Common myeloid progenitor, CD34-positive (primary cell): ENCODE data around the gene MN1.
A peak's percentile ranks its signal among the peaks of the same experiment; 100 is the strongest.

Experiments used
- CTCF ChIA-PET: fragments of 350-600 bp; sonication (Branson Sonifier 250); formaldehyde crosslinking; loops from one replicate; lab custom pipeline; 2021; ENCODE audit warnings: antibody characterized with exemption; lab: Charles Lee
- POLR2A ChIA-PET: fragments of 350-600 bp; sonication (Branson Sonifier 250); formaldehyde crosslinking; loops from one replicate; lab custom pipeline; 2021; ENCODE audit warnings: antibody characterized with exemption; lab: Charles Lee
- DNase-seq, 3 donors: peaks; one replicate each; pipeline versions ENCODE4 v3.0.0 to v3.0.0-alpha.2; 2013
- H3K27ac ChIP-seq, 2 experiments: 1 replicate in 1 of 2; 2 replicates in 1 of 2; pipeline ENCODE4 v1.7.0; 2013; ENCODE audit warnings: inconsistent platforms in 2 of 2, low read length in 2 of 2, mild to moderate bottlenecking in 2 of 2, low read depth in 1 of 2, moderate library complexity in 1 of 2; ENCODE audit not compliant: severe bottlenecking in 2 of 2, insufficient read depth in 1 of 2, poor library complexity in 1 of 2
- H3K27me3 ChIP-seq, 5 experiments: replicated peaks in 2 of 5; 1 replicate in 3 of 5; 2 replicates in 2 of 5; pipeline versions ENCODE4 v1.6.1 to v1.7.0; 2013; ENCODE audit warnings: low read length in 4 of 5, mild to moderate bottlenecking in 2 of 5, moderate library complexity in 2 of 5, inconsistent platforms in 1 of 5; ENCODE audit not compliant: insufficient read depth in 5 of 5, control insufficient read depth in 4 of 5
- H3K36me3 ChIP-seq, 4 experiments: 1 replicate in 2 of 4; 2 replicates in 2 of 4; pipeline versions ENCODE4 v1.6.1 to v1.7.0; 2013; ENCODE audit warnings: low read length in 3 of 4, control low read depth in 1 of 4, mild to moderate bottlenecking in 1 of 4; ENCODE audit not compliant: control insufficient read depth in 4 of 4, insufficient read depth in 4 of 4
- H3K4me1 ChIP-seq, 4 experiments: 1 replicate in 3 of 4; 2 replicates in 1 of 4; pipeline versions ENCODE4 v1.6.1 to v1.7.1; 2013; ENCODE audit warnings: low read length in 3 of 4, mild to moderate bottlenecking in 3 of 4, control low read depth in 1 of 4, inconsistent platforms in 1 of 4, moderate library complexity in 1 of 4; ENCODE audit not compliant: control insufficient read depth in 4 of 4, insufficient read depth in 4 of 4; ENCODE audit errors: control extremely low read depth in 1 of 4
- H3K4me3 ChIP-seq, 7 experiments: 1 replicate in 4 of 7; 2 replicates in 3 of 7; pipeline versions ENCODE4 v1.5.1 to v1.7.0; 2013; ENCODE audit warnings: mild to moderate bottlenecking in 7 of 7, low read length in 6 of 7, moderate library complexity in 6 of 7, inconsistent platforms in 2 of 7, low read depth in 2 of 7, control low read depth in 1 of 7; ENCODE audit not compliant: insufficient read depth in 4 of 7, control insufficient read depth in 1 of 7; ENCODE audit errors: extremely low read depth in 1 of 7
- H3K9me3 ChIP-seq, 5 experiments: 1 replicate in 4 of 5; 2 replicates in 1 of 5; pipeline versions ENCODE4 v1.6.1 to v1.7.1; 2013; ENCODE audit warnings: low read length in 4 of 5, mild to moderate bottlenecking in 2 of 5, inconsistent platforms in 1 of 5, low read depth in 1 of 5, moderate library complexity in 1 of 5; ENCODE audit not compliant: control insufficient read depth in 4 of 5, insufficient read depth in 2 of 5; ENCODE audit errors: control extremely low read depth in 1 of 5
- WGBS: methylation state at CpG from one replicate; pipeline ENCODE4 v1.1.5; 2013; ENCODE audit not compliant: insufficient coverage; 5-methylcytosine and 5-hydroxymethylcytosine counted together

MN1 gene

GRCh38 chr22:27756212-27756660 lies 45.3 kb downstream of the MN1 start:
- Histone ChIP-seq H3K9me3 (no peaks in the 10 kb centered on the region), H3K27ac (no peak overlapping the region), H3K4me3 (no peak overlapping the region), H3K36me3 (peaks cover 0 to 14% (median 0%) of the 10 kb centered on the region in 4 experiments), H3K27me3 (no peaks in the 10 kb centered on the region), H3K4me1 (peaks cover 0 to 4% (median 2%) of the 10 kb centered on the region in 4 experiments)
- CTCF ChIA-PET = no interaction called here
- DNase-seq = no peak
- POLR2A ChIA-PET = interaction anchor here (0.5 kb wide), 1 partner anchor 29 kb away, joined by 3 read pairs; no protein-coding TSS in a partner anchor
- WGBS = 97% methylated on average over 15 of the region's 16 CpGs

- Histone ChIP-seq H3K27me3 (no peaks in the 10 kb centered on the region), H3K4me1 (peaks cover 0 to 7% (median 5%) of the 10 kb centered on the region in 4 experiments), H3K36me3 (peaks cover 0 to 16% (median 0%) of the 10 kb centered on the region in 4 experiments), H3K4me3 (no peak overlapping the region), H3K27ac (no peak overlapping the region), H3K9me3 (no peaks in the 10 kb centered on the region)
- POLR2A ChIA-PET = interaction anchor here (0.5 kb wide), 1 partner anchor 30 kb away, joined by 3 read pairs; no protein-coding TSS in a partner anchor
- DNase-seq = no peak
- CTCF ChIA-PET = no interaction called here
- 96% methylated on average over 18 of the region's 19 CpGs for WGBS
Measured at GRCh38 chr22:27755521-27756211, 45.9 kb downstream of the MN1 start.

GRCh38 chr22:27754888-27755480 lies 46.6 kb downstream of the MN1 start:
- Histone ChIP-seq H3K4me1 (peaks cover 0 to 13% (median 8%) of the 10 kb centered on the region in 4 experiments), H3K27ac (no peak overlapping the region), H3K27me3 (no peaks in the 10 kb centered on the region), H3K9me3 (no peaks in the 10 kb centered on the region), H3K36me3 (peaks cover 0 to 19% (median 0%) of the 10 kb centered on the region in 4 experiments), H3K4me3 (no peak overlapping the region)
- ChIA-PET CTCF (no interaction called here), POLR2A (no interaction called here)
- no peak for DNase-seq
- 93% methylated on average over 8 of the region's 8 CpGs for WGBS

GRCh38 chr22:27754247-27754887 lies 47.2 kb downstream of the MN1 start:
- H3K27me3 ChIP-seq = no peaks in the 10 kb centered on the region
- 94% methylated on average over 15 of the region's 19 CpGs for WGBS
- no peak overlapping the region for H3K27ac ChIP-seq
- peaks cover 2 to 19% (median 14%) of the 10 kb centered on the region in 4 experiments for H3K4me1 ChIP-seq
- H3K36me3 ChIP-seq = peaks cover 0 to 23% (median 0%) of the 10 kb centered on the region in 4 experiments
- CTCF ChIA-PET = no interaction called here
- H3K4me3 ChIP-seq = no peak overlapping the region
- POLR2A ChIA-PET = no interaction called here
- no peaks in the 10 kb centered on the region for H3K9me3 ChIP-seq
- peak in 2 of 3 donors; percentile 28 to 29 for DNase-seq

- CTCF ChIA-PET = interaction anchor here (0.7 kb wide), 1 partner anchor 30 kb away, joined by 3 read pairs; no protein-coding TSS in a partner anchor
- WGBS = 98% methylated on average over 4 of the region's 4 CpGs
- no peak overlapping the region for H3K27ac ChIP-seq
- H3K27me3 ChIP-seq = no peaks in the 10 kb centered on the region
- DNase-seq = no peak
- H3K4me1 ChIP-seq = peaks cover 9 to 33% (median 22%) of the 10 kb centered on the region in 4 experiments
- no peaks in the 10 kb centered on the region for H3K9me3 ChIP-seq
- H3K4me3 ChIP-seq = no peak overlapping the region
- H3K36me3 ChIP-seq = peaks cover 0 to 20% (median 0%) of the 10 kb centered on the region in 4 experiments
- POLR2A ChIA-PET = no interaction called here
Measured at GRCh38 chr22:27752771-27753170, 48.8 kb downstream of the MN1 start.

GRCh38 chr22:27752141-27752540 lies 49.4 kb downstream of the MN1 start:
- H3K27me3 ChIP-seq = no peaks in the 10 kb centered on the region
- ChIA-PET CTCF (no interaction called here), POLR2A (interaction anchor here (0.6 kb wide), 1 partner anchor 22 kb away, joined by 3 read pairs; no protein-coding TSS in a partner anchor)
- no peak for DNase-seq
- no peak overlapping the region for H3K4me3 ChIP-seq
- no peaks in the 10 kb centered on the region for H3K9me3 ChIP-seq
- peaks cover 0 to 19% (median 0%) of the 10 kb centered on the region in 4 experiments for H3K36me3 ChIP-seq
- no peak overlapping the region for H3K27ac ChIP-seq
- WGBS = 100% methylated on average over 1 of the region's 5 CpGs
- peaks cover 9 to 34% (median 22%) of the 10 kb centered on the region in 4 experiments for H3K4me1 ChIP-seq
